ENCODE results near the gene FGGY. TPM values are rescaled to one million over a fixed set of nuclear protein-coding genes. Genes with fewer than 3 reads are reported as not detected.

FGGY gene
- total RNA-seq, 1 donor from 2014 or later = 23.1 TPM

DNA sequence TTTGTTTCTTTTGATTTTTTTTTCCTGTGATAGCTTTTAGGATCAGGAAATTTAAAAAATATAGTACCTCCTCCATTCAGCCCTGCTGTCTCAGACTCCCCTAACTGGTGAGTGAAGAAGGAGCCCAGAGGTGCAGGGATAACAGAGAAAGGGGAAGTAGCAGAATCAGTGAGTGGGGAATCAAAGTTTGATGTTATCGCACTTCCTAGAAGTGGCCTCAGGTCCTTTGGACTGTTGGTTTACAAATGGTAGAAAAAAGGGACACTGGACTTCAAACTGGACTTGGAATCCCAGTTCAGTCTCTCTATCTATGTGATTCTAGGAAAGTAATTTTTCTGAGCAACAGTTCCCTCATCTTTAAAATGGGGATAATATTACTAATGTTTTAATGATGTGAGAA lies 99.5 kb downstream of the FGGY start:
- ATAC-seq (ENCODE audit: poor library complexity) = no peak
- no peak for DNase-seq
- intact Hi-C loops (cut with DNase I) = no loop called here

DNA sequence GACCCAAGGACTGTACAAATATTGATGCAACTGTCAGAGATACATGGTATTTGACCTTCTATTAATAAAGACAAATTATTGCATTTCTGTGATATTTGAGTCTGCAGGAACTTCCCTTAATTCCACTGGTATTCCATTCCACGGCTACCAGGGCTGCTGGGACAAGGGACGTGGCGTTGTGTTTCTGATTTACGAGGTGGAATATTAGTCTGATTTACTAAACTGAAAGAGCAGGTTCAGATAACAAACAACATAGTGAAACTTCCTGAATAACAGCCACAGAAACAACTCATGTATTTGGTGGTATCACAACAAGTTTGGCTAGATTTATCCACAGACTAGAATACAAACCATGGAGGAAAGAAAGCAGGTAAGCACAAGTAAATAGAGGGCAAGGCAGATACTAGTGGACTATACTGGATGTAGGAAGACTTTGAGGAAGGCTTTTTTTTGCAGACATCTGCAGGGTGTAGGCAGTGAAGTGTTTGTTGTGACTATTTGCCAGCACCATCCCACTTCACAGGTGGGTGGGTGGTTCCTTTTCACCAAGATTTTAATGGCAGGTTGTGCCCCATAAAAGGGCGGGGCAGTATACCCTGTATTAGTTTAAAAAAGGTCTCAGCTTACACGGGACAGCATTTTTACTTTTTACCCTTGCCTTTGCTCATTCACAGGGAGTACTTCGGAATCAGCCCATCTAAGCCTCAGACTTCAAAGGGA lies 100.4 kb downstream of the FGGY start:
- ATAC-seq (ENCODE audit: poor library complexity) = no peak
- no peak for DNase-seq
- intact Hi-C loops (cut with DNase I) = no loop called here

DNA sequence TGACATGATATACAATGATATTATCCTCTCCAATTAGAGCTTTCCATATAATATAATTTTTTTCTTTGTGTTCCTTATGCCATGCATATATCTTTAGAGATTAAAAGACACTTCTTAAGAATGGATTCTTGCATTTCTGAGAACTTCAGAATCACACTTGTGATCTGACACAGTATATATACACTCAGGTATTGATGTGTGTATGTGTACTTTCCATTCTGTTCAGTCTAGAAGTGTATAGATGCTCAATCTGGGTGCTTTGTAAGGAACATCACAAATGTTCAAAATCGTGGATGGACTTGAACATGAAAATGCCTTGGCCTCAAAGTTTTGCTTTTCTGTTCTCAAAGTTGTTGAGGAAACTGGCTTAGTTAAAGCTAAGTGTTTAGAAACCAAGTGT lies 102.7 kb downstream of the FGGY start:
- intact Hi-C loops (cut with DNase I) = no loop called here
- DNase-seq (no peak), ATAC-seq (ENCODE audit: poor library complexity) (no peak)

DNA sequence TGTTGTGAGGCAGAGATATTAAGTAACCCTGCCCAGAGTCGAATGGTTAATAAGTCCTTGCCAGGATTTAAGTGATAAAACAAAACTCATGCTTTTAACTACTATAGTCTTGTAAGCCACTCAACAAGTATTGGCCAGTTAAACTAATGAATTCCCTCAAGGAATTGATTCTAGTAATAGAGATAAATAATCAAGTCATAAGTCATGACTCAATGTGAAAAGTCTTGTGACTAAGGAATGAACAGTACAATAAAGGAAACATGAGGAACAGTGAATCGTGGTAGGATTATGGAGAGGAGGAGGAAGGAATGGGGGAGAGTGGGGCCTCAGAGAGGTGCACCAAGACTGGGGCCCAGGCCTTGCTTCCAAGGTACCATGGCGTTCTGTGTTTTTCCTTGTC lies 104.7 kb downstream of the FGGY start:
- DNase-seq (no peak), ATAC-seq (ENCODE audit: poor library complexity) (no peak)
- intact Hi-C loops (cut with DNase I) = no loop called here

DNA sequence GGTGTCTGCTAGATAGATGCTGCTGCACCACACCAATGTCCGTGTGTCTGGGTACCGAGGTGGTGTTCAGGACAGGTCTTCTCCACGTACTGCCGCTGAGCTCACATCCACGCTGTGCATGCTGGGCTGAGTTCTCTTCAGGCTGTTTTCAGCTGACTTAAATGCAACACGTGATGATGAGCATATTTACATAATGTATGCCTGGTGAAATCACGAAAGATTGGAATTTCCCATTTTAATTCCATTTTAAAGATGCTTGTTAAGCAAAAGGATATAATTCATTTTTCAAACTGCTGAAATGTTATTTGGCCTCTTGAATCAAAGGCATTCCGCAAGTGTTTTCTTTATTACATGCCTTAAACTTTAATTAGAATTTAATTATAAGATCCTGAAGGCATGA lies 107.9 kb downstream of the FGGY start:
- DNase-seq = no peak
- intact Hi-C loops (cut with DNase I) = no loop called here
- no peak for ATAC-seq (ENCODE audit: poor library complexity)

DNA sequence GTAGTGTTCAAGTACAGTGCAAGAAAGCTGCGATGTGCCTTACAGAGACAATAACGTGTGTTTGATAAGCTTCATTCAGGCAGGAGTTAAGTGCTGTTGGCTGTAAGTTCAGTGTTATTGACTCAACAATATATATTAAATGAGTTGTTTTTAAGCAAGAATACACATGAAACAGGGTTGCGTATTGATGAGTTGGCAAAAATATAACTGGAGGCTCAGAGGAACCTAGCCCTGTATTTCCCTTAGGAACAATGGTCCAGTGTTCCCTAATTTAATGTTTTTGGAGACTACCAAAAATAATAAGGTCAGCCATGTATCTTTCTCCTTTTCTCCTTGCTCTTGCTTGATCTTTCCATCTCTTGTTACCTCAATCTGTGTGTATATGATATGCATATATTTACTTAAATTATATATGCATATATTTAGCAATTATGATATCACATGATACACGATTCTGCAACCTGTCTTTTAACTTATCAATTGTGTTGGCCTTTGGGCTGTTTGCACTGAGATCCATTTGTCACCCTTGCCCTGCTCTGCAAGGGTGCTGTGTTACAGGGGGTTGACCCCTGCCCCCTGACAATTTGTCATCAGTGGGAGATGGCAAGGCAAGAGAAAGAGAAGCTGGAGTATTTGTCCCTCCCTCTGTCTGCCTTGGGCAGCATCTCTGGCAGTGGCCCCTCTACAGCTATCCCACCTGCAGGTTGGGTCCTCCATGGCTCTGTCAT lies 109.7 kb downstream of the FGGY start:
- ATAC-seq (ENCODE audit: poor library complexity) = no peak
- intact Hi-C loops (cut with DNase I) = no loop called here

DNA sequence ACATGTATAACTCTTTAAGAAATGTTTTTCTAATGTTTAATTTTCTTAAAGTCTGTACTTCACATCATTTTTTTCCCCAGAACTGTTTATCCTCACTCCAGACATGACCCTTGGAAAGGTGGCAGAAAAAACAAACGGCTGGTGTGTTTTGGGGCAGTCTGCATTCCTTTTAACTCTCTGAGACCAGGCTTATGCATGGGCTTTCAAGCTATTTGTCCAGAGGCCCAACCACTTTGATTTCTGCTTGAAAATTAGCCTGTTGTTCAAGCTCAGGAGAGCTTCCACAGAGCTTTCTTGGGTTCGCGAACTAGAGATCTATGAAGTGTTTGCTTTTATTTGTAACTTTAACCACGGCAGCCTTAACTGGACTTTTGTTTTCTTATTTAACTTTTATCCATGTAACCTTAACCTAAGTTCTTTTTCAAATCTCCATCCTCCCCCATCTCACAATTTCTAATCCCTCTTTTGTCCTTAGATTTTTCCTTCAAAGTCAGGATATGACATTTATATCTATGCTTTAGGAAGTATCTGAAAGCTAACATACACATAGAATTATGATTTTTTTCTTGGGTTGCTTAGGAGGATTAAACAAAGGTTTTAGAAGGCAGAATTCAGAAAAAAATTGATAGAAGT lies 111.8 kb downstream of the FGGY start:
- no peak for ATAC-seq (ENCODE audit: poor library complexity)
- intact Hi-C loops (cut with DNase I) = no loop called here
- DNase-seq = no peak

More for the DNA sequence above, 109.7 kb downstream of the FGGY start:
- DNase-seq = no peak

DNA sequence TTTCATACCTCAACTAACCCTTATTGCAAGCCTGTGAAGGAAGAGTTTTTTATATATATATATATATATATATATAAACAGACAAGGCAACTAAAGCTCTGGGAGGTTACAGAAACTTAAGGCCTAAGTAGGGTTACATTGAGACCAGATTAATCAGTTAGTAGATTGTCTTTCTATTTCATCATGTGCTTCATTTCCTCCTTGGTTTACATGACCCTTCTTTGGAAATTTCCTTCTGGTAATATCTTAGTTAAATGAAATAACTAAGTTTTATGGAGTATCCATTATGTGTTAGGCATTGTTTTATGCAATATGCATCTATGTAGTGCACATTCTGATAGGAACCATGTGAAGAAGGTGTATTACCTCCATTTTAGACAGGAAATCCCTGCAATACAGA lies 112.7 kb downstream of the FGGY start:
- intact Hi-C loops (cut with DNase I) = no loop called here
- DNase-seq (no peak), ATAC-seq (ENCODE audit: poor library complexity) (no peak)

DNA sequence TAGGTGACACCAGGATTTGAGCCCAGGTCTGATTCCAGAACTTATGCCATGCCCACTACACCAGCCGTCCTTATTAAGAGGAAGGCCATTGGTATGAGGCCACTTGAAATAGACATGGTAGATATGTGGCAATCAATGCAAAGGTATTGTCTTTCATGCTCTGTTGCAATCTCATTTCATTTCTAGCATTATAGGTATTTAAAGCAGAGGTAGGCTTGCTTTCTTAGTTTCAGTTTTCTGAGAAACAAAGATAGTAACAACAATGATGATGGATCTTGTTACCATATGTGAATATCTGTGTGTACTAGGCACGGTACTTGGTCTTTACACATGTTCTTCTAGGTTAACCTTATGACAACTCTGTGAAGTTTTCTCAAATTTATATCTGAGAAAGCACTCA lies 113.1 kb downstream of the FGGY start:
- intact Hi-C loops (cut with DNase I) = no loop called here

DNA sequence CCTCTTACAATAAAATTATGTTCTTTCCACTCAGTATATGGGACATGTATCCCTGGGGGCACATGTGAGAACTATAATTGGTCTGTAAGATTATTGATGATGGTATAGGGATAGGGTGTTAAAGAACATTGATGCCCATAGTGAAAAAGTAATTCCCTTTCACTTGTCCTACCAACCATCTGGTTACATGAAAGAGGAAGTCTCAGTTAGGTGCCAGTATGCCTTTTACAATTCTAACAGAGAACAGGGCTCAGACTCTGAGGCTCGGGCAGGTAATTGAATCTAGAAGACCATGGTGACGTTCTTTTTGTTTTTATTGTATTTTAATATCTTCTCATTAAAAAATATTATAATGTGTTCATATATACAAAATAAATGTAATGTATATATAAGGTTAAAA lies 113.6 kb downstream of the FGGY start:
- DNase-seq (no peak), ATAC-seq (ENCODE audit: poor library complexity) (no peak)
- intact Hi-C loops (cut with DNase I) = no loop called here

More for the DNA sequence above, 113.1 kb downstream of the FGGY start:
- ATAC-seq (ENCODE audit: poor library complexity) = no peak
- no peak for DNase-seq

DNA sequence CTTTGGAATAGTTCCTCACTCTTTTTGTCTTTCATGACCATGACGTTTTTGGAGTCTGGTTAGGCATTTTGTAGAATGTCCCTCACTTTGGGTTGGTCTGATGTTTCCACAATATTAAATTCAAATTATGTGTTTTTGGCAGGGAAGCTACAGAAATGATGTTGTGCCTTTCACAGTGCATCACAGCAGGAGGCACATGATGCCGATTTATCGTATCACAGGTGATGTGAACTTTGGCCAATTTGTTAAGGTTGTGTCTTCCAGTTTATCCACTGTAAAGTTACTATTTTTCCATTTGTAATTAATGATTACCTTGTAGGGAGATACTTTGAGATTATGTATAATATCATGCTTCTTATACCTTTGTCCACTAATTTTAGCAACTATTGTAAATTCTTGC lies 114.3 kb downstream of the FGGY start:
- ATAC-seq (ENCODE audit: poor library complexity) (no peak), DNase-seq (no peak)
- intact Hi-C loops (cut with DNase I) = no loop called here

DNA sequence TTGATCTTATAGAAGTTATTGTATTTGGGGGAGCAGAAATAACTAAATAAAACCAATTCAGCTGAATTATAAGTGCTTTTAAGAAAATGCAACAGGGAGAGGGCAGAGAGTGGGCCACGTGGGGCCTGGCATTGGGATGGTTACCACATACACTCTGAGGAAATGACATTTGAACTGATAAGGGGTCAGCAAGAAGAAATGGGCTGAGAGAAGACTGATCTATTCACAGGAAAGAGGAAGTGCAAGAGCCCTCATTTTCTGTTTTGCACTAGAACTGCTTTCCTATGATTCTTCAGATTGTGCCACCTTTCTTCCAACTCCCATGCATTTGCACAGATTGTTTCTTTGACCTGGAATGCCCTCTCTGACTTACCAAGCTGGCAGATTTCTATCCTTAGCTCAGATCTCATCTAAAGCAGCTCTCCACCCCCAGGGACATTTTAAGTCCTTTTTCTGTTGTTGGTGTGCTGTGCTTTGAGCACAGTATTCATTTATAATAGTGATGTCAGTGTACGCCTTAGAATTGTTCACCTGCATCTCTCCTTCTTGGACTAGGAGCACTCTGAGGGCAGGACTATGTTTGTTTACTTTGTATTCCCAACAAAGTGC lies 115.9 kb downstream of the FGGY start:
- intact Hi-C loops (cut with DNase I) = no loop called here
- DNase-seq (no peak), ATAC-seq (ENCODE audit: poor library complexity) (no peak)

DNA sequence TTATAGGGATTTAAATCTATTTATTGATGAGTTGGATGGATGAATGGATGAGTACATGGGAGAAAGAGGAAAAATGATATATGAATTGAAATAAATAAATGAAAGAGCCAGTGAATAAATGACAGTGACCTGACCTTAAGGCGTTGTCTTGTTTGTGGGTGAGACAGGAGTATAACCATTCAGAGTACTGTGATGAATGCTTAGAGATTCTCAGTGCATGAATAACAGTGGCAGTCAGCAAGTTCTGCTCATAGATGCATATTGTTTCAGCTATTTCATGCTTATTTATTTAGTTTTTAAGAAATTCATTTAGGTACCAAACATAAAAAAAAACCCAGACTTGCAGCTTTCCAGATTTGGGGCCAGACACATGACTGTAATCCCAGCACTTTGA lies 116.4 kb downstream of the FGGY start:
- intact Hi-C loops (cut with DNase I) = no loop called here

DNA sequence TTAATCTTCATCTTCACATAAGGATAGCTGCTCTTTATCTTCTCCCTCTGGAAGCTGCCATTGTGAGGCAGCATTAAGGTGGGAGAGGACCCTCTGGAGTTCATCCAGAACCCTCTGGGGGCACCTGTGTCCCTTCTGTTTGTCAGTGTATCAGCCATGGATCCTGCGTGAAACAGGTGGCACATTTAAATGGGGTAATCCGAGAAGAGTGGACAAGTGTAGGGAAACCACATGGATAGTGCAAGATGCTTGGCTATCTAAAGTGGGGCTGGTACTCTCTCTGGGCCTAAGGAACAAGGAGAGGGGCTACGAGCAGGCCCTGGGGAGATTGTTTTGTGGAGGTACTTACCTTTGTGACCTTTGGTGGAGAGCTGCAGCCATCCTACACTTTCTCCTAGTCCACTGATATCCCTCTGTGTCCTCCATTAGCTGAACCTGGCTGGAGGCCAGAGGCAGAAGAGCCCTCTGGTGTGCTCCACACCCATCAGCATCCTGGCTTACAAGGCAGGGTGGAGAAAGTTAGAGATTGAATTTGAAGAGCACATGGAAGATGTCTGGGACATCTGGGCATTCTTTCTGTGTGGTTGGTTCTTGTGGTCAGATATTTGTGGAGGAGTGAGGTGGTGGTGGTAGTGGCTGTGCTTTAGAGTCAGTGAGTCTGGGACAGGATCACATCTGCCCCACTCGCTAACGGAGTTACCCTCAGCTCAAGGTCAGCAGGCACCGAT lies 117.7 kb downstream of the FGGY start:
- DNase-seq = no peak
- ATAC-seq (ENCODE audit: poor library complexity) = no peak
- intact Hi-C loops (cut with DNase I) = no loop called here

More for the DNA sequence above, 116.4 kb downstream of the FGGY start:
- DNase-seq (no peak), ATAC-seq (ENCODE audit: poor library complexity) (no peak)

DNA sequence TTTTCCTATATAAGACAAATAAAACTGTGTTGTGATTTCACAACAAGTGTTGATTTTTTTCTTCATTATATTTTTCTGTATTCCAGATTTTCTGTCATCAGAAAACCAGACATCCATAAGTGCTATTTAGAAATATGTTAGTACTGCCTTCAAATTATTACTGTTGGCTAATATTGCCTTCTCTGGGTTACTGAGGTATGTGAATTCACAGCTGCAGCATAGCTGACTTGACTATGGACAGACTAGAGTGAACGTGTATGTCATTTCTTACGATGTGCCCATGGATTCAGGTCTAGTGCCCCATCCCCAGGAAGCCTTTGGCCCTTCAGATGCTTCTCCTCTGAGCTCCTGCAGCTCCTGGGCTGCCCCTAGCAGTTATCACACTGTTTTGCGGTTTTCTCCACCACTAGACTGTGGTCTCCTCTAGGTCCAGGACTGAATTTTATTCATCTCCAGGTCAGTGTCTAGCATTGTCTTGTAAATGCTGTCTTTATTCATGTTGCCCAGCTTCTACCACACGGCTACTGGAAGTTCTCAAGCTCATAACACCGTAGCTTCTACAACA lies 118.5 kb downstream of the FGGY start:
- no peak for DNase-seq
- no peak for ATAC-seq (ENCODE audit: poor library complexity)
- intact Hi-C loops (cut with DNase I) = no loop called here

DNA sequence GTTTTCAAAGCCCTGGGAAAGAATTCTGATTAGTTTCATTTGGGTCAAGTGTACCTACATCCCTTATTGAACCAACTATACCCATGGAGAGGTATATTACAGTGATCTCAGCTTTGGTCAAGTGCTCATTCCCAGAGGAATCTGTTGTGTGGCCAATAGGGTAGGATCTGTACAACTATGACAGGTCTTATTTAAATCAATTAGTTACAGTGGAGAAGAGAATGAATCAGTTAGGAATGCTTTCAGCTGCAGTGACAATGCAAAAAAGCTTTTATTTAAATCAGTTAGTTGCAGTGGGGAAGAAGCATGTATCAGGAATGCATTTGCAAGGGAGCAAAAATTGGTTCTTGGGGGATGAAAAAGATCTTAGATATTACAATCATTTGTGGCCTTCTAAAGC lies 119.0 kb downstream of the FGGY start:
- DNase-seq = no peak
- no peak for ATAC-seq (ENCODE audit: poor library complexity)
- intact Hi-C loops (cut with DNase I) = no loop called here

DNA sequence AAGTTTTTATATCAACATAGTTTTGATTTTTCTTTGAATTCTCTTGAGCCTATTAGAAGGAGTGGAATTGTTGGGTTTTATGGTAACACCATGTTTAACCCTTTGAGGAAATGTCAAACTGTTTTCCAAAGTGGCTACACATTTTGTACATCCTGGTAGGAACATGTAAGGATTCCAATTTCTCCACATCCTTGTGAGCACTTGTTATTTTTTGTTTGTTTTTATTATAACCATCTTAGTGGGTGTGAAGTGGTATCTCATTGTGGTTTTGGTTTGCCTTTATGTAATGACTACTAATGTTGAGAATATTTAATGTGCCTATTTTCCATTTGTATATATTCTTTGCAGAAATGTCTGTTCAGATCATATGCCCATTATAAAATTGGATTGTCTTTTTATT lies 120.5 kb downstream of the FGGY start:
- no peak for DNase-seq
- intact Hi-C loops (cut with DNase I) = no loop called here
- no peak for ATAC-seq (ENCODE audit: poor library complexity)

DNA sequence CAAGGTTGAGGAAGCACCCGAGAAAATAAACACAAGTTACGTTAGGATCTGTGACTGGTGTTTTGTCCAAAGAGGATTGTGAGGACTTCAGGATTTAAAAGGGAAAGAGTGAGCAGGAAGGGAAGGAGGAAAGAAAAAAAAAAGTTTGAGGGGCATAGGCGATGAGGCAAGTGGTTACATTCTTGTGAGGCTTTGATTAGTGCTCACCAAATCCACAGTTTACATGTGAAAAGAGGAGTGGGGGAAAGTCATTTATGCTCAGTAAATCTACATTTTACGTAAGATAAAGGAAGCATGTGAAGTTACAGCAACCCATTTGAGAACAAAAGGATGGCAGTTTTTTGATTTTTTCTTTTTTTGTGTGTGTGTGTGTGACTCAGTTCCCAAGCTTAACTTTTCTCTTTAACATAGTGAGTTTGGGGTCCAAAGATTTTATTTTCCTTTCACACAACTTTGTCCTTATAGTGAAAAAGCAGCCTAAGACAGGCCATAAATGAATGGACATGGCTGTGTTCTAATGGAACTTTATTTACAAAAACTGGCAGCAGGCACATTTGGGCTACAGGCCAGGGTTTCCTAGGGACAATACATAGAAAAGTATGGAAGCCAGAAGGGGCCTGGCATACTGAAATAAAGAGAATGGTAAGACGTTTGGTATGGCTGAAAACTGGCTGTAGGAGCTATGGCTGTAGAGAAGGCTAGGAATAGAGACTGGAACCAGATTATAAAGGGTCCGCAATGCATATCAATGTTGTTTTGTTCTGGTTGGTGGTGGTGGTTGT lies 121.7 kb downstream of the FGGY start:
- intact Hi-C loops (cut with DNase I) = no loop called here
- no peak for DNase-seq
- ATAC-seq (ENCODE audit: poor library complexity) = no peak

All from Right ventricle myocardium superior (tissue), 1 donor.